Activated B cell treated with CpG ODN at 0.5 μM for 24 hours (primary cell): ENCODE results near the gene OTUB2. TPM values are rescaled to one million over a fixed set of nuclear protein-coding genes. Genes with fewer than 3 reads are reported as not detected.

Experiments
- ATAC-seq: fragments of 200-7000 bp; cut with Tn5 transposase; one replicate; pipeline ENCODE4 v1.10.0; 2021; ENCODE audit warnings: low read depth, mild to moderate bottlenecking, moderate library complexity
- CTCF ChIA-PET: fragments of 350-600 bp; sonication (Branson Sonifier 250); formaldehyde crosslinking; loops from one replicate; lab custom pipeline; 2021; ENCODE audit warnings: antibody characterized with exemption; lab: Charles Lee
- POLR2A ChIA-PET: fragments of 350-600 bp; sonication (Branson Sonifier 250); formaldehyde crosslinking; loops from one replicate; lab custom pipeline; 2021; ENCODE audit warnings: antibody characterized with exemption; lab: Charles Lee
- DNase-seq: peaks from one replicate; pipeline ENCODE4 v3.0.0; 2022
- H3K27ac Mint-ChIP-seq: one replicate; pipeline ENCODE4 v1.8.0; 2020; ENCODE audit warnings: mixed read lengths
- H3K27me3 Mint-ChIP-seq: one replicate; pipeline ENCODE4 v1.8.0; 2021; ENCODE audit warnings: mixed read lengths
- H3K36me3 Mint-ChIP-seq: one replicate; pipeline ENCODE4 v1.8.0; 2021; ENCODE audit warnings: low read depth, mixed read lengths
- H3K4me1 Mint-ChIP-seq: one replicate; pipeline ENCODE4 v1.8.0; 2021; ENCODE audit warnings: mixed read lengths
- H3K4me3 Mint-ChIP-seq: one replicate; pipeline ENCODE4 v1.8.0; 2020; ENCODE audit warnings: mild to moderate bottlenecking, mixed read lengths
- H3K9me3 Mint-ChIP-seq: one replicate; pipeline ENCODE4 v1.8.0; 2020; ENCODE audit warnings: mixed read lengths
- CTCF ChIP-seq: fragments of 200-600 bp; IDR thresholded peaks from one replicate; pipeline ENCODE4 v1.8.0; 2022; ENCODE audit warnings: antibody characterized with exemption, mild to moderate bottlenecking
- intact Hi-C: fragments of 100-400 bp; cut with micrococcal nuclease; formaldehyde crosslinking; loops from one replicate; pipeline ENCODE4 v1.15.1; 2024
- total RNA-seq: library from RNA; stranded (reverse); gene quantifications from 2 replicates; pipeline ENCODE4 v1.2.3, GENCODE V29; 2022

OTUB2 gene
- total RNA-seq, 1 donor from 2014 or later, result not detected

DNA sequence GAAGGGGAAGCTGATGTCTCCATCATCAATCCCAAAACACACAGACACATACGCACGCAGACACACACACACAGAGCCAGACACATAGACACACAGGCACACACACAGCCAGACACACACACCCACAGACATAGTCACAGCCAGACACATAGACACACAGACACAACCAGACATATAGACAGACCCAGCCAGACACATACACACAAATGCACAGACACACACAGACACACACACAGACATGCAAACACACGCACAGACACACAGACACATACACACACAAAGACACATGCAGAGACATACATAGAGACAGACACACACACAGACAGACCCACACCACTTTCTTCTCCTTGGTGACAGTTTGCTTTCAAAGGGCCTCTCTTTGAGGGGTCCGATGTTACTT lies 22.7 kb upstream of the OTUB2 start:
- H3K4me3 Mint-ChIP-seq, result no peak overlapping the region
- no peaks in the 10 kb centered on the region for H3K4me1 Mint-ChIP-seq
- H3K36me3 Mint-ChIP-seq, result no peaks in the 10 kb centered on the region

GRCh38 chr14:94004015-94004414 lies 22.1 kb upstream of the OTUB2 start:
- H3K4me1 Mint-ChIP-seq, result no peaks in the 10 kb centered on the region
- no peak for TF ChIP-seq CTCF
- no peak overlapping the region for H3K27ac Mint-ChIP-seq
- H3K9me3 Mint-ChIP-seq, result no peaks in the 10 kb centered on the region
- intact Hi-C loops, result loop anchor here (5.0 kb wide), 1 partner anchor 47 kb away; no protein-coding TSS in a partner anchor
- ChIA-PET CTCF (interaction anchor here (1.1 to 11.8 kb wide), 5 partner anchors 9 to 65 kb away, joined by 3 to 307 read pairs (median 8); no protein-coding TSS in a partner anchor), POLR2A (interaction anchor here (0.8 kb wide), 1 partner anchor 64 kb away, joined by 4 read pairs; no protein-coding TSS in a partner anchor)
- H3K36me3 Mint-ChIP-seq, result no peaks in the 10 kb centered on the region
- peaks cover 35% of the 10 kb centered on the region for H3K27me3 Mint-ChIP-seq
- H3K4me3 Mint-ChIP-seq, result no peak overlapping the region
- DNase-seq (no peak), ATAC-seq (no peak)

More for the DNA sequence above, 22.7 kb upstream of the OTUB2 start:
- DNase-seq (no peak), ATAC-seq (no peak)
- ChIA-PET POLR2A (interaction anchor here (0.7 to 0.8 kb wide), 2 partner anchors 39 to 63 kb away, joined by 4 to 11 read pairs; no protein-coding TSS in a partner anchor), CTCF (interaction anchor here (1.1 to 11.8 kb wide), 5 partner anchors 10 to 65 kb away, joined by 3 to 307 read pairs (median 8); no protein-coding TSS in a partner anchor)
- no peak for TF ChIP-seq CTCF
- Mint-ChIP-seq H3K27me3 (peaks cover 34% of the 10 kb centered on the region), H3K9me3 (no peaks in the 10 kb centered on the region), H3K27ac (no peak overlapping the region)
- intact Hi-C loops, result loop anchor here (5.0 kb wide), 1 partner anchor 46 kb away; no protein-coding TSS in a partner anchor

- intact Hi-C loops, result no loop called here
- DNase-seq (no peak), ATAC-seq (no peak)
- Mint-ChIP-seq H3K27ac (no peak overlapping the region), H3K36me3 (no peaks in the 10 kb centered on the region), H3K27me3 (peaks cover 35% of the 10 kb centered on the region), H3K4me3 (no peak overlapping the region), H3K4me1 (no peaks in the 10 kb centered on the region), H3K9me3 (no peaks in the 10 kb centered on the region)
- no peak for TF ChIP-seq CTCF
- POLR2A ChIA-PET, result no interaction called here
- CTCF ChIA-PET, result interaction anchor here (2.1 to 11.8 kb wide), 2 partner anchors 13 to 67 kb away, joined by 8 to 307 read pairs; no protein-coding TSS in a partner anchor
Measured at GRCh38 chr14:94005324-94006073, 20.6 kb upstream of the OTUB2 start.

GRCh38 chr14:94008234-94008633 lies 17.9 kb upstream of the OTUB2 start:
- ATAC-seq (no peak), DNase-seq (no peak)
- TF ChIP-seq CTCF, result no peak
- Mint-ChIP-seq H3K27me3 (peaks cover 35% of the 10 kb centered on the region), H3K9me3 (no peaks in the 10 kb centered on the region), H3K36me3 (no peaks in the 10 kb centered on the region), H3K4me1 (peaks cover 4% of the 10 kb centered on the region), H3K4me3 (no peak overlapping the region), H3K27ac (no peak overlapping the region)
- CTCF ChIA-PET, result interaction anchor here (1.1 kb wide), 1 partner anchor 69 kb away, joined by 3 read pairs; no protein-coding TSS in a partner anchor
- POLR2A ChIA-PET, result no interaction called here
- intact Hi-C loops, result no loop called here

GRCh38 chr14:94009767-94010166 lies 16.4 kb upstream of the OTUB2 start:
- H3K9me3 Mint-ChIP-seq, result no peaks in the 10 kb centered on the region
- H3K36me3 Mint-ChIP-seq, result no peaks in the 10 kb centered on the region
- intact Hi-C loops, result no loop called here
- CTCF ChIA-PET, result no interaction called here
- no peak for DNase-seq
- peaks cover 31% of the 10 kb centered on the region for H3K27me3 Mint-ChIP-seq
- POLR2A ChIA-PET, result no interaction called here
- no peak for ATAC-seq
- H3K4me3 Mint-ChIP-seq, result no peak overlapping the region
- H3K4me1 Mint-ChIP-seq, result peaks cover 4% of the 10 kb centered on the region
- no peak for TF ChIP-seq CTCF
- H3K27ac Mint-ChIP-seq, result no peak overlapping the region
